ENCODE measurements around the gene C10orf105.

Gene C10orf105

GRCh38 chr10:71751515-71752224 lies 32.1 kb upstream of the C10orf105 start:
- FAIRE-seq, result no peak

GRCh38 chr10:71750986-71751385 lies 31.4 kb upstream of the C10orf105 start:
- no peak for FAIRE-seq

GRCh38 chr10:71750124-71750841 lies 30.7 kb upstream of the C10orf105 start:
- FAIRE-seq, result no peak

GRCh38 chr10:71749396-71749795 lies 29.8 kb upstream of the C10orf105 start:
- FAIRE-seq, result no peak

- FAIRE-seq, result no peak
These were observed 29.2 kb upstream of the C10orf105 start for GRCh38 chr10:71748671-71749191.

- FAIRE-seq, result no peak
These were observed 28.3 kb upstream of the C10orf105 start for GRCh38 chr10:71747551-71748523.

- FAIRE-seq, result no peak
These were observed 27.5 kb upstream of the C10orf105 start for GRCh38 chr10:71747039-71747531.

- FAIRE-seq, result no peak
These were observed 26.9 kb upstream of the C10orf105 start for GRCh38 chr10:71746344-71747037.

GRCh38 chr10:71745664-71746250 lies 26.2 kb upstream of the C10orf105 start:
- no peak for FAIRE-seq

GRCh38 chr10:71744897-71745663 lies 25.5 kb upstream of the C10orf105 start:
- no peak for FAIRE-seq

GRCh38 chr10:71743866-71744265 lies 24.3 kb upstream of the C10orf105 start:
- FAIRE-seq, result no peak

GRCh38 chr10:71743089-71743838 lies 23.7 kb upstream of the C10orf105 start:
- FAIRE-seq, result no peak

GRCh38 chr10:71742301-71743088 lies 22.9 kb upstream of the C10orf105 start:
- FAIRE-seq, result no peak

GRCh38 chr10:71741671-71742070 lies 22.1 kb upstream of the C10orf105 start:
- FAIRE-seq, result no peak

- no peak for FAIRE-seq
These were observed 21.5 kb upstream of the C10orf105 start for GRCh38 chr10:71741029-71741428.

- FAIRE-seq, result no peak
These were observed 20.6 kb upstream of the C10orf105 start for GRCh38 chr10:71740069-71740653.

- no peak for FAIRE-seq
These were observed 19.9 kb upstream of the C10orf105 start for GRCh38 chr10:71739358-71739900.

- peak; percentile 12 for FAIRE-seq
These were observed 18.2 kb upstream of the C10orf105 start for GRCh38 chr10:71737834-71738197.
